SKM-1 (cell line): ENCODE results near the gene FNDC4.

Source experiments
- DNase-seq: peaks from one replicate; lab custom pipeline; 2025; ENCODE audit not compliant: unreplicated experiment; lab: John Stamatoyannopoulos, UW

FNDC4 gene

DNA sequence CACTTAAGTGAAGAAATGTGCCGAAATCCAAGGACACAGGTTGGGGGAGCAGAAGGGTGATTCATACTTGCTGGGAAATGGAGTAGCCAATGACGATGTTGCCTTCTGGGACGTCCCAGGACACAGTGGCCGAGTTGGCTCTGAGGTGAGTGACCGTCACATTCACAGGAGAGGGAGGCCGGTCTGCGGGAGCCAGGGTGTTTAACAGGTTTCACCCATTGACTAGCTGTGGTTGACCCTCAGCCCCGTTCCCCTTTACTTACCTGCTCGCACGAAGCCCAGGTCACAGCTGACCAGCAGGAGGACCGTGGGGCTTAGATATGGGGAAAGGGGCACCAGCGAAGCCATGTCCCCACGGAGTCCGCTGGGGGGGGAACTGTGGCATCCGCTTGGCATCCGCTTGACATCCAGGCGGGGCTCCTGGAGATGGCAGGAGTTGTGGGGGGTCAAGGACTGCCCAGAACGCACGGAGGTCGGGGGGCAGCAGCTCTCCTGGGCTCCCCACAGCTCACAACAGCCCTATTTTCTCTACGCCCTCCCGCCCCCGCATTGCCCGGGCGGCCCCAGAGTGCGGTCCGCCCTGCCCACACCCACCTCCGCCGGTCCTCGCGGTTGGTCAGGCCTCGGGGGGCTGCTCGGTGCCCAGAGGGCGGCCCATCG lies 586 bp downstream of the FNDC4 start:
- no peak for DNase-seq

DNA sequence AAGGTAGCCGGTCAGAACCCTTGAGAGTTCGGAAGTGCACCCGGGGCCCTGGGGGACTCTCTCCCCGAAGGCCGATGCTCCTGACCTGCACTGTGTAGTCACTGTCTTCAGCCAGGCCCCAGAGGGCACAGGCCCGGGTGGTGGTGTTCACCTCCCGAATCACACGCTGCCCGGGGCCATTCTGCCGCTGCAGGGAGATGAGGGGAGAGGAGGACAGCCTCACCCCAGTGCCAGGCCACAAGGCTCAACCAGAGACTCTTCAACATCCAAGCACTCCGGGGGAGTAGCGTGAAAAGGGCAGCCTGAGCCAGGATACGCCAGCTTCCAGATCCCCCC lies 1.1 kb downstream of the FNDC4 start:
- no peak for DNase-seq

DNA sequence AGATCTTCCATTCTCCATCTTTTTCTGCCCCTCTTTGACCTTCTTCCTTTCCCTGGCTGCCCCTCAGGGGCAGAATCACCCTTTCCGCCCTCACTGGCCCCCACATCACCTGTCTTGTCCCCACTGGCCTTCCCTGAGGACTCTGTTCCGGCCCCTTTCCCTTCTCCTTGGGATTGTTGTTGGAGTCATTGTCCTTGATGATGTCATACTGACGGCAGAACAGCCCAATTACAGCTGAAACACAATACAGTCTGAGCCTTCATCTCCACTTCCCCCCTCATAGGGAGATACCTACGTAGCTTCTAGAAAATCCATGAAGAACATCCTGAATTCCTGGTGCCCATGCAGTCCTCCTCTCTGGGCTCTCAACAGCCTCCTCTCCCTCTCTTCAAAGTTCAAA lies 2.4 kb downstream of the FNDC4 start:
- no peak for DNase-seq

- peak; percentile 80 for DNase-seq
Measured at GRCh38 chr2:27489498-27490397, 5.3 kb downstream of the FNDC4 start, which contains the start of gene IFT172. Gene IFT172, minus strand, starts transcription at chr2:27489743. Its CDS starts 90 bp downstream, at chr2:27489653.

DNA sequence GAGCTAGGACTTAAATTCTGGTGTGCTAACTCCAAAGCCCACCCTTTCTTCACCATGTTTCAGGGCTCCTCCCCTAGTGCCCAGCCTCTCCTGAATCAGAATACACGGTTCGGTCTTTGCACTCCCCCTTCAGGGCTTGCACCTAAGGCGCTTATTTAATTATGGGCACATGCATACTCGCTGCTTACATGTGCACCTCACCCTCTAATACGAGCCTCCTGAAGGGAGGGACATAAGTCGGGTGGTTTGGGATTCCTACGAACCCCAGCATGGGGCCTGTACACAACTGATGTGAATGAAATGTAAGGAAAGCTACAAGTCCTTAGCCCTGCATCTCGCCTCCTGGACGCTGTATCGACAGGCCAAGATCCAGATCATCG lies 5.9 kb downstream of the FNDC4 start:
- DNase-seq = no peak

- DNase-seq = no peak
Measured at GRCh38 chr2:27485496-27485895, 9.5 kb downstream of the FNDC4 start.

- DNase-seq = no peak
Measured at GRCh38 chr2:27471961-27472360, 23.0 kb downstream of the FNDC4 start.

- DNase-seq = no peak
Measured at GRCh38 chr2:27464443-27464842, 30.6 kb downstream of the FNDC4 start.

GRCh38 chr2:27461118-27461517 lies 33.9 kb downstream of the FNDC4 start:
- DNase-seq = no peak

DNA sequence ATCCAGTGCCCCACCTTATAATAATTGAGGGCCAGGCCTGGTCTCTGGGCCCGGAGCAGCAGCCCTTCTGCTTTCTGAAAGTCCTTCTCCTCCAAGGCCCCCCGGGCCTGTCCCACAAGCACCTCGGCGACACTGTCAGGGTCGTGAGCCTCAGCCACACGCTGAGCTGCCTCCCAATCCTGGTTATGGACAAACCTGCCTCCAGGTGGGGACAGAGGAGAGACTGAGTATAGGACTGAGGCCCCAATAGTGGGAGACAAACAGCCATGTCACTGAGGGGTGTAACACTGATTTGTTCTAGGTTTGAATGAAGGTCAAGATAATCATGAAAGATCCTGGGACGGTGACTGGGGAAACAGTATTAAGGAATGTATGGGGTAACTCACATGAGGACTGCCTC lies 41.0 kb downstream of the FNDC4 start:
- no peak for DNase-seq

DNA sequence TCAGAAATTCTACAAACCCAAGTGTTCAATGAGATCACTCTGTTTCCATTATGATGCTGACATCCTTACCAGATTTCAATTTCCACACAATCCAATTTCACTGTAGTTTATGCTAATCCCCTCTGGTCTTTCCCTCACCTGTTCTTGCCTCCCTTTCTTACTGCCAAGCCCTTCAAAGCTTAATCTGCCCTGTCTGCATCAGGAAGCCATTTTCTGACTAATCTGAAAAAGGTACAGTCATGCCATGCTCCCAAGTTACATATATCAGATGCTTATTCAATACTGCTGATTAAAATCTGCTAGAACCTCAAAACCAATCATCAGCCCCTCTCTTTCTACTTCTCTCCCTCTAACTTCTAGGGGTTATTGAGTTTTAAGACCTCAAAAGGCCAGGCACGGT lies 43.9 kb downstream of the FNDC4 start:
- DNase-seq = no peak

DNA sequence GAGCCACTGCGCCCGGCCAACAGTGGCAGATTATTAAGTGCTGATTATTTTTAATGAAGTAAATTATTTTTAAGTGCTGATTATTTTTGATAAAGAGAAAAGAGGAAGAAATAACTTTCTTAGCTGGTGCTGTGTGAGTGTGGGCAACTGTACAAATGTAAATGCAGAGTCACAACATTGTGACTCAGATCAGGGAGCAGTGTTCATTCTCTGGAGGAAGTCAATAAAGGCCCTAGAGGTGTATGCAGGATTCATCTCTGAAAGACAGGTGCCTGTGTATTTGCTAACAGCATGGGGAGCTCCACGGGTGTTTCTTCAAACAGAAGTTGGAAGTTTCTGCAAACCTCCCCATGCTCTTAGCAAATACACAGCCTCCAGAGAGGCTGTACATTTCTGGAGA lies 46.6 kb downstream of the FNDC4 start:
- DNase-seq = no peak

- no peak for DNase-seq
Measured at GRCh38 chr2:27446057-27446456, 48.9 kb downstream of the FNDC4 start.

- DNase-seq = no peak
Measured at GRCh38 chr2:27445615-27446014, 49.4 kb downstream of the FNDC4 start.

- no peak for DNase-seq
Measured at GRCh38 chr2:27445155-27445554, 49.8 kb downstream of the FNDC4 start.

GRCh38 chr2:27442920-27443282 lies 52.1 kb downstream of the FNDC4 start:
- no peak for DNase-seq

- DNase-seq = no peak
Measured at GRCh38 chr2:27441958-27442919, 52.8 kb downstream of the FNDC4 start, which contains the start of gene KRTCAP3. Gene KRTCAP3, plus strand, starts transcription at chr2:27442381. Its CDS starts 32 bp downstream, at chr2:27442413.
